Measurements from ENCODE around the gene POLG2.

Gene POLG2

DNA sequence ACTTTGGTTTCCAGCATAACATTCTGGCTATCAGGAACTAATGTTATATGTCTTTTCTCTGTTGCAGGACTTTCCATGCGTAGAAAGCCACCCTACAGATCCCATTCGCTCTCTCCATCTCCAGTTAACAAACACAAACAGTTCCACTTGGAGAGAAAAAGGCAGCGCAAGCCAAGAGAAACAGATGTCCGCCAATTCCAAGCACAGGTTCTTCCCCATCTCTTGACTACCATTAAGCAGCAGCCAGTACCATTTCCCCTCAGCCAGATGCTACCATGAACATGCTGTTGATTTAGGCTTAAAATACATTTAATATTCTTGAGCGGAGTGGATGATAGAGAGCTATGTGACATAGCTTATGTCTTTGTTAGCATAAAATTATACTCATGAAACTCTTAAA is 32.4 kb upstream of the POLG2 start:
- DNase-seq (ENCODE audit: extremely low spot score), result no peak
- TF ChIP-seq ARNT (IDR thresholded peaks at IDR 0.05) (no peak), ZNF384 (IDR thresholded peaks at IDR 0.05) (no peak), SP1 (IDR thresholded peaks at IDR 0.05) (no peak), HDGF (IDR thresholded peaks at IDR 0.05; ENCODE audit: borderline replicate concordance) (no peak), FOXM1 (IDR thresholded peaks at IDR 0.05; ENCODE audit: borderline replicate concordance) (no peak), SUZ12 (IDR thresholded peaks at IDR 0.05) (no peak), ELF4 (IDR thresholded peaks at IDR 0.05) (no peak), BHLHE40 (IDR thresholded peaks at IDR 0.05; ENCODE audit: borderline replicate concordance) (no peak), L3MBTL2 (conservative IDR thresholded peaks at IDR 0.05) (no peak), TARDBP (IDR thresholded peaks at IDR 0.05) (no peak)
- TF ChIP-seq, protein P1, sequence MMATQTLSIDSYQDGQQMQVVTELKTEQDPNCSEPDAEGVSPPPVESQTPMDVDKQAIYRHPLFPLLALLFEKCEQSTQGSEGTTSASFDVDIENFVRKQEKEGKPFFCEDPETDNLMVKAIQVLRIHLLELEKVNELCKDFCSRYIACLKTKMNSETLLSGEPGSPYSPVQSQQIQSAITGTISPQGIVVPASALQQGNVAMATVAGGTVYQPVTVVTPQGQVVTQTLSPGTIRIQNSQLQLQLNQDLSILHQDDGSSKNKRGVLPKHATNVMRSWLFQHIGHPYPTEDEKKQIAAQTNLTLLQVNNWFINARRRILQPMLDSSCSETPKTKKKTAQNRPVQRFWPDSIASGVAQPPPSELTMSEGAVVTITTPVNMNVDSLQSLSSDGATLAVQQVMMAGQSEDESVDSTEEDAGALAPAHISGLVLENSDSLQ (IDR thresholded peaks at IDR 0.05), result no peak
- ChIA-PET POLR2A (no interaction called here), CTCF (interaction anchor here (0.6 kb wide), 1 partner anchor 43 kb away, joined by 3 read pairs; no protein-coding TSS in a partner anchor)

DNA sequence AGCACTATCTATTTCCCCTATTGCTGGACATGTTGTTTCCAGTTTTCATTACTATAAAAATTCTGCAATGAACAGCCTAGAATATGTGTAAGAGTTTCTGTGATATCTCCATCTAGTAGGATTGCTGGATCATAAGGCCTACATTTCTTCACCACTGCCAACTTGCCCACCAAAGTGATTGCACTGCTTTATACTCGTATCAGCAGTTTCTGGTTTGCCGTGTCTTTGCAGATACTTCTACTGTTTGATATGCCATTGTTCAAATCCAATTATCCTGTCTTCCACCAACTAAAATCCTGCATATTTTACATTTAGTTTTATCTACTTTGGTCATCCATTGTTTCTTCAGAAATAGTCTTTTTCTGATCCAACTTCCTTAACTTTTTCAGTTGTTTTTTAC is 31.1 kb upstream of the POLG2 start:
- no peak for TF ChIP-seq LEF1 (IDR thresholded peaks at IDR 0.05; ENCODE audit: borderline replicate concordance)
- no peak for TF ChIP-seq ZNF384 (IDR thresholded peaks at IDR 0.05)
- TF ChIP-seq, protein P1 (IDR thresholded peaks at IDR 0.05), result no peak
- no peak for TF ChIP-seq SUZ12 (IDR thresholded peaks at IDR 0.05)
- no peak for TF ChIP-seq HDGF (IDR thresholded peaks at IDR 0.05; ENCODE audit: borderline replicate concordance)
- no peak for TF ChIP-seq FOXM1 (IDR thresholded peaks at IDR 0.05; ENCODE audit: borderline replicate concordance)
- no peak for TF ChIP-seq ELF4 (IDR thresholded peaks at IDR 0.05)
- TF ChIP-seq NFRKB (IDR thresholded peaks at IDR 0.05), result no peak
- no peak for TF ChIP-seq CTBP1 (IDR thresholded peaks at IDR 0.05; ENCODE audit: borderline replicate concordance)
- TF ChIP-seq FOXK2 (IDR thresholded peaks at IDR 0.05), result no peak
- no peak for TF ChIP-seq BHLHE40 (IDR thresholded peaks at IDR 0.05; ENCODE audit: borderline replicate concordance)
- TF ChIP-seq SP1 (IDR thresholded peaks at IDR 0.05), result no peak
- CTCF ChIA-PET, result no interaction called here
- POLR2A ChIA-PET, result interaction anchor here (1.6 kb wide), 1 partner anchor 22 kb away, joined by 5 read pairs; the partner anchor contains the start of genes CEP95 and DDX5
- DNase-seq (ENCODE audit: extremely low spot score), result no peak

DNA sequence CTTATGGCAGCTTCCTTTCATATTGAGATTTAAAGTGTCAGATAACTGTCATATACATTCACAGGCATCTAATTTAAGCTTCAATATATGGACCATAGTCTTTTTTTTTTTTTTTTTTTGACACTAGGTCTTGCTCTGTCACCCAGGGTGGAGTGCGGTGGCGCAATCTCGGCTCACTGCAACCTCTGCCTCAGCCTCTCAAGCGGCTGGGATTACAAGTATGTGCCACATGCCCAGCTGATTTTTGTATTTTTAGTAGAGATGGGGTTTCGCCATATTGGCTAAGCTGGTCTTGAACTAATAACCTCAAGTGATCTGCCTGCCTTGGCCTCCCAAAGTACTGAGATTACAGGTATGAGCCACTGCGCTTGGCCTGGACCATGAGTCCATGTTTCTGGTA is 23.5 kb upstream of the POLG2 start:
- no peak for DNase-seq (ENCODE audit: extremely low spot score)
- ChIA-PET POLR2A (interaction anchor here (2.8 kb wide), 1 partner anchor 14 kb away, joined by 21 read pairs; the partner anchor contains the start of genes CEP95 and DDX5), CTCF (no interaction called here)
- no peak for TF ChIP-seq LEF1 (IDR thresholded peaks at IDR 0.05; ENCODE audit: borderline replicate concordance)
- no peak for TF ChIP-seq ARNT (IDR thresholded peaks at IDR 0.05)
- no peak for TF ChIP-seq NFRKB (IDR thresholded peaks at IDR 0.05)

DNA sequence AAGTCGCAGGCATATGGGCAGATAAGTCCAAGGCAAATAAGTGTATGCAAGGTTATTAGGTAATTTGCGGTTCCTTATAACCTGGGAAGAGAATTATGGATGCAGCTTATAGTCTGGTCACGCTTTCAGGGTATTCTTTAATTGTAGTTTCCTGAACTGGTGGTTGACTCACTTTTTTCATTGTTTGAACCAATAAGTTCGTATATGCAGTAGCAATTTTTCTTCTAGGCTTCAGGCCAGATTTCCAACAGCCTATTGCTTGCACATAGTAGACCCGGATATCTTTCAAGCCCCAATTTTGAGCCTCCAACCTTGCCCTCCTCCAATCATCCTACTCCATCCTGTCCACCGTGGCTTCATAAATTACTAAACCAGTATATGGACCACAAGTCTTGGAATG is 22.7 kb upstream of the POLG2 start:
- POLR2A ChIA-PET, result interaction anchor here (2.8 kb wide), 1 partner anchor 13 kb away, joined by 21 read pairs; the partner anchor contains the start of genes CEP95 and DDX5
- DNase-seq (ENCODE audit: extremely low spot score), result no peak
- TF ChIP-seq ARNT (IDR thresholded peaks at IDR 0.05) (no peak), TARDBP (IDR thresholded peaks at IDR 0.05) (no peak), FOXM1 (IDR thresholded peaks at IDR 0.05; ENCODE audit: borderline replicate concordance) (no peak), L3MBTL2 (conservative IDR thresholded peaks at IDR 0.05) (no peak), ELF4 (IDR thresholded peaks at IDR 0.05) (no peak), FOXA1 (IDR thresholded peaks at IDR 0.05) (no peak), BHLHE40 (IDR thresholded peaks at IDR 0.05; ENCODE audit: borderline replicate concordance) (no peak), NFRKB (IDR thresholded peaks at IDR 0.05) (no peak), SUZ12 (IDR thresholded peaks at IDR 0.05) (no peak), ZNF384 (IDR thresholded peaks at IDR 0.05) (no peak), FOXK2 (IDR thresholded peaks at IDR 0.05) (no peak), LEF1 (IDR thresholded peaks at IDR 0.05; ENCODE audit: borderline replicate concordance) (no peak), HDGF (IDR thresholded peaks at IDR 0.05; ENCODE audit: borderline replicate concordance) (no peak), CTBP1 (IDR thresholded peaks at IDR 0.05; ENCODE audit: borderline replicate concordance) (no peak)
- TF ChIP-seq, protein P1 (IDR thresholded peaks at IDR 0.05), result no peak
- CTCF ChIA-PET, result no interaction called here

DNA sequence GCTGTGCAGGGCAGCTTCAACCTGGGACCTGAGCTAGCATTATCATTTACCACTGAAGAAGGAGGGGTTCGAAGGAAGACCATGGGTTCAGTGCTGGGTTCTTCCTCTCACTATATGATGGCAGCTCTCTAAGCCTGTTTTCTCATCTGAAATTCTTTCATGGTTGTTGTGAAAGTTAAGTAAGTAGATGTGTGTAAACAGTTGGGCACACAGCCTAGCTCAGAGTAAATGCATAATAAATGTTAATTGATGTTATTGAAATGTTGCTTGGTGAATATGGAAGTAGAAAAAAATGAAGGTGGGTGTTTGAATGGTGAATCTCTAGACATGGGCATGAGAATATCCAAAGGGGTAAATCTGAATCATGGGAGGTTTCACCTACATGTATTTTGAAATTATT is 19.0 kb upstream of the POLG2 start:
- DNase-seq (ENCODE audit: extremely low spot score), result no peak
- ChIA-PET CTCF (no interaction called here), POLR2A (interaction anchor here (1.7 to 2.0 kb wide), 2 partner anchors 9 to 11 kb away, joined by 10 to 15 read pairs; partner anchors contain the start of genes CEP95 and DDX5)
- TF ChIP-seq SP1 (IDR thresholded peaks at IDR 0.05) (no peak), FOXM1 (IDR thresholded peaks at IDR 0.05; ENCODE audit: borderline replicate concordance) (no peak), NFRKB (IDR thresholded peaks at IDR 0.05) (no peak), TARDBP (IDR thresholded peaks at IDR 0.05) (no peak), ZNF384 (IDR thresholded peaks at IDR 0.05) (no peak), FOXA1 (IDR thresholded peaks at IDR 0.05) (no peak), CTBP1 (IDR thresholded peaks at IDR 0.05; ENCODE audit: borderline replicate concordance) (no peak), SUZ12 (IDR thresholded peaks at IDR 0.05) (no peak), BHLHE40 (IDR thresholded peaks at IDR 0.05; ENCODE audit: borderline replicate concordance) (no peak), HDGF (IDR thresholded peaks at IDR 0.05; ENCODE audit: borderline replicate concordance) (no peak)

DNA sequence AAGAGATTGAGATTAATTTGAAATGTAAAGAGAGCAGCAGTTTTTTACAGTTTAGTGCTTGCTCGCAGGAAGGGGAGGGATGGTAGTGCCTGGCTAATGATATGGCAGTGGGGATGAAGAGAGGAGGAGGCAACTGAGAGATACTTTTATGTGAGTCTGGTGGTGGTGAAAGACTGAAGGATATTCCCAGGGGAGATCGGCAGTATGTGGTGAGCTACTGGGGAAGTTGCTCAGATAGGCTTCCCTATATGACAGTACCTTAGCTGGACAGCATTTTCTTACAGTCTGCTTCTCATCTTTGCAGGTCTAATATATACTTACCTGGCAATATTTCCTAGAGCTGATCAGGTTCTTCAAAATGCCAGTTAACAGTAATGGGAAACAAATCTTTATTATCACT is 18.6 kb upstream of the POLG2 start:
- TF ChIP-seq FOXK2 (IDR thresholded peaks at IDR 0.05) (no peak), FOXM1 (IDR thresholded peaks at IDR 0.05; ENCODE audit: borderline replicate concordance) (no peak), ZNF384 (IDR thresholded peaks at IDR 0.05) (no peak), NFRKB (IDR thresholded peaks at IDR 0.05) (no peak), ELF4 (IDR thresholded peaks at IDR 0.05) (no peak), L3MBTL2 (conservative IDR thresholded peaks at IDR 0.05) (no peak), SP1 (IDR thresholded peaks at IDR 0.05) (no peak), TARDBP (IDR thresholded peaks at IDR 0.05) (no peak), ARNT (IDR thresholded peaks at IDR 0.05) (no peak), HDGF (IDR thresholded peaks at IDR 0.05; ENCODE audit: borderline replicate concordance) (no peak), LEF1 (IDR thresholded peaks at IDR 0.05; ENCODE audit: borderline replicate concordance) (no peak), BHLHE40 (IDR thresholded peaks at IDR 0.05; ENCODE audit: borderline replicate concordance) (no peak), FOXA1 (IDR thresholded peaks at IDR 0.05) (no peak), SUZ12 (IDR thresholded peaks at IDR 0.05) (no peak), CTBP1 (IDR thresholded peaks at IDR 0.05; ENCODE audit: borderline replicate concordance) (no peak)
- TF ChIP-seq, protein P1 (IDR thresholded peaks at IDR 0.05), result no peak
- POLR2A ChIA-PET, result interaction anchor here (1.7 to 2.0 kb wide), 2 partner anchors 9 to 10 kb away, joined by 10 to 15 read pairs; partner anchors contain the start of genes CEP95 and DDX5
- CTCF ChIA-PET, result no interaction called here
- DNase-seq (ENCODE audit: extremely low spot score), result no peak
